Astrocyte (in vitro differentiated cells and primary cell): Measurements from ENCODE around the gene ZNF19. TPM values are rescaled to one million over a fixed set of nuclear protein-coding genes. Genes with fewer than 3 reads are reported as not detected.

Source experiments
- DNase-seq: peaks from one replicate; pipeline ENCODE4 v3.0.0-alpha.2; 2010; ENCODE audit warnings: low read depth
- FAIRE-seq: peaks from 2 replicates; lab custom pipeline; 2011; peaks lifted over from hg19 to GRCh38; lab: Jason Lieb, UNC
- H2AFZ ChIP-seq: 2 replicates; pipeline ENCODE4 v1.6.0; 2012; ENCODE audit warnings: low read depth, low read length, inconsistent platforms
- H3K27ac ChIP-seq: 2 replicates; pipeline ENCODE4 v1.5.1; 2011; ENCODE audit warnings: low read depth, low read length, inconsistent platforms
- H3K27me3 ChIP-seq: 2 replicates; pipeline ENCODE4 v1.6.0; 2011; ENCODE audit warnings: low read length, inconsistent platforms; ENCODE audit not compliant: insufficient read depth
- H3K36me3 ChIP-seq: 2 replicates; pipeline ENCODE4 v1.5.1; 2011; ENCODE audit warnings: low read length, inconsistent platforms; ENCODE audit not compliant: insufficient read depth
- H3K4me1 ChIP-seq: 2 replicates; pipeline ENCODE4 v1.5.1; 2011; ENCODE audit warnings: low read length, inconsistent platforms; ENCODE audit not compliant: insufficient read depth
- H3K4me2 ChIP-seq: 2 replicates; pipeline ENCODE4 v1.6.0; 2012; ENCODE audit warnings: low read length, inconsistent platforms
- H3K4me3 ChIP-seq: 2 replicates; pipeline ENCODE4 v1.5.1; 2011; ENCODE audit warnings: low read depth, mild to moderate bottlenecking, low read length, inconsistent platforms; ENCODE audit not compliant: insufficient read depth
- H3K79me2 ChIP-seq: 2 replicates; pipeline ENCODE4 v1.6.0; 2012; ENCODE audit warnings: mild to moderate bottlenecking, low read length, inconsistent platforms; ENCODE audit not compliant: insufficient read depth
- H3K9ac ChIP-seq: 2 replicates; pipeline ENCODE4 v1.6.0; 2012; ENCODE audit warnings: mild to moderate bottlenecking, low read length, inconsistent platforms
- H3K9me3 ChIP-seq: 2 replicates; pipeline ENCODE4 v1.5.1; 2012; ENCODE audit warnings: low read depth, mild to moderate bottlenecking, low read length, inconsistent platforms; ENCODE audit not compliant: insufficient read depth
- H4K20me1 ChIP-seq: 2 replicates; pipeline ENCODE4 v1.6.0; 2012; ENCODE audit warnings: low read length, inconsistent platforms; ENCODE audit not compliant: insufficient read depth
- H3K27ac Mint-ChIP-seq: one replicate; pipeline ENCODE4 v1.8.0; 2021; ENCODE audit warnings: mild to moderate bottlenecking, mixed read lengths; ENCODE audit not compliant: unreplicated experiment
- H3K27me3 Mint-ChIP-seq: one replicate; pipeline ENCODE4 v1.8.0; 2021; ENCODE audit warnings: low read depth, mixed read lengths; ENCODE audit not compliant: unreplicated experiment
- H3K36me3 Mint-ChIP-seq: one replicate; pipeline ENCODE4 v1.8.0; 2021; ENCODE audit warnings: low read depth, mixed read lengths; ENCODE audit not compliant: unreplicated experiment
- H3K4me1 Mint-ChIP-seq: one replicate; pipeline ENCODE4 v1.8.0; 2021; ENCODE audit warnings: low read depth, mixed read lengths; ENCODE audit not compliant: unreplicated experiment
- H3K4me3 Mint-ChIP-seq: one replicate; pipeline ENCODE4 v1.8.0; 2021; ENCODE audit warnings: mild to moderate bottlenecking, moderate library complexity, mixed read lengths; ENCODE audit not compliant: unreplicated experiment
- H3K9me3 Mint-ChIP-seq: one replicate; pipeline ENCODE4 v1.8.0; 2021; ENCODE audit warnings: mild to moderate bottlenecking, mixed read lengths; ENCODE audit not compliant: unreplicated experiment
- EZH2 ChIP-seq: IDR thresholded peaks from 2 replicates; pipeline ENCODE4 v1.6.1; 2012; ENCODE audit warnings: mild to moderate bottlenecking, low read length, inconsistent platforms; ENCODE audit not compliant: insufficient read depth
- total RNA-seq: library from RNA; stranded (reverse); gene quantifications from 2 replicates; pipeline ENCODE4 v1.2.1, GENCODE V29; 2021
- TF ChIP-seq, protein P1 (sequence below): IDR thresholded peaks from 2 replicates; pipeline ENCODE4 v1.5.1; 2011; ENCODE audit warnings: low read depth, mild to moderate bottlenecking, inconsistent platforms, low read length, moderate library complexity; ENCODE audit not compliant: insufficient read depth

The ZNF19 gene
- total RNA-seq, 1 donor from 2014 or later, result 2.9 TPM

DNA sequence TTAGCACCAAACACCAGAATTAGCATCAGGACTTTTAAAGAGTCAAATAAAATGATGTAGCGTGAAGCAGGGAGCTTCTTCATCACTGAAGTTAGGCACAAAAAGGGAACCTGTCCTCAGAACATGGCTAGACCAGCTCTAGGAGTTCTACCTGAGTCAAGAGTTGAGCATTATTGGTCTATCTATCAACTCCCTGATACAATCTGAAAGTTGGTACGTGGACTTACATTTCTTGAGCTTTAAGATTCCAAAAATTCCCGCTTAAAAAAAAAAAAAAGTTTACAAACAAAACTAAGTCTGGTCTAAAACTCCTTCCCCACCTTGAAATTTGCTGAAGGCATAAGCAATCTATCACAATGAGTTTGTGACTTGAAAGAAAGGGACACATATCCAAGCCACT is 59.5 kb downstream of the ZNF19 start:
- Mint-ChIP-seq H3K27me3 (peaks cover 42% of the 10 kb centered on the region), H3K4me3 (no peak overlapping the region), H3K4me1 (no peaks in the 10 kb centered on the region), H3K36me3 (no peaks in the 10 kb centered on the region), H3K27ac (no peak overlapping the region), H3K9me3 (peaks cover 3% of the 10 kb centered on the region)
- no peaks in the 10 kb centered on the region for H3K4me1 ChIP-seq
- H3K27ac ChIP-seq, result no peak overlapping the region
- TF ChIP-seq, protein P1, sequence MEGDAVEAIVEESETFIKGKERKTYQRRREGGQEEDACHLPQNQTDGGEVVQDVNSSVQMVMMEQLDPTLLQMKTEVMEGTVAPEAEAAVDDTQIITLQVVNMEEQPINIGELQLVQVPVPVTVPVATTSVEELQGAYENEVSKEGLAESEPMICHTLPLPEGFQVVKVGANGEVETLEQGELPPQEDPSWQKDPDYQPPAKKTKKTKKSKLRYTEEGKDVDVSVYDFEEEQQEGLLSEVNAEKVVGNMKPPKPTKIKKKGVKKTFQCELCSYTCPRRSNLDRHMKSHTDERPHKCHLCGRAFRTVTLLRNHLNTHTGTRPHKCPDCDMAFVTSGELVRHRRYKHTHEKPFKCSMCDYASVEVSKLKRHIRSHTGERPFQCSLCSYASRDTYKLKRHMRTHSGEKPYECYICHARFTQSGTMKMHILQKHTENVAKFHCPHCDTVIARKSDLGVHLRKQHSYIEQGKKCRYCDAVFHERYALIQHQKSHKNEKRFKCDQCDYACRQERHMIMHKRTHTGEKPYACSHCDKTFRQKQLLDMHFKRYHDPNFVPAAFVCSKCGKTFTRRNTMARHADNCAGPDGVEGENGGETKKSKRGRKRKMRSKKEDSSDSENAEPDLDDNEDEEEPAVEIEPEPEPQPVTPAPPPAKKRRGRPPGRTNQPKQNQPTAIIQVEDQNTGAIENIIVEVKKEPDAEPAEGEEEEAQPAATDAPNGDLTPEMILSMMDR, result no peak
- TF ChIP-seq EZH2, result no peak
- H3K79me2 ChIP-seq, result no peaks in the 10 kb centered on the region
- H2AFZ ChIP-seq, result no peak overlapping the region
- FAIRE-seq (no peak), DNase-seq (no peak)
- H3K27me3 ChIP-seq, result no peaks in the 10 kb centered on the region
- no peak overlapping the region for H3K9ac ChIP-seq
- H3K9me3 ChIP-seq, result no peaks in the 10 kb centered on the region
- H3K4me2 ChIP-seq, result no peak overlapping the region
- no peak overlapping the region for H3K4me3 ChIP-seq
- no peaks in the 10 kb centered on the region for H3K36me3 ChIP-seq
- no peaks in the 10 kb centered on the region for H4K20me1 ChIP-seq

DNA sequence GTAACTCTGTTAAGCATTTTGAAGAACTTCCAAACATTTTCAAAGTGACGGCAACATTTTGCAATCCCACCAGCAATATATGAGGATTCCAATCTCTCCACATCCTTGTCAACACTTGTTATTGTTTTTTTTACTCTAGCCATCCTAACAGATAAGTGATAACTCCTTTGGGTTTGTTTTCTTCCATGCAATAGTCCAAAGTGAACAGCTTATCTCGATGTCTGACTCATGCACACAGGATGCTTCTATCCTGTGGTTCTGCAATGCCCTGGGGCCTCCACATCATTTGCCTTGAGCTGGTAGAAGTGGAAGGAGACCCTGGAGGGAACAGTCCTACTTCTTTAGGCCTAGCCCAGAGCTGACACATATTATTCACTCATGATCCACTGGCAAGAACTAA is 60.2 kb downstream of the ZNF19 start:
- peaks cover 46% of the 10 kb centered on the region for H3K27me3 Mint-ChIP-seq
- Histone ChIP-seq H3K9ac (no peak overlapping the region), H3K27ac (no peak overlapping the region), H3K27me3 (peaks cover 3% of the 10 kb centered on the region), H3K4me3 (no peak overlapping the region), H3K4me1 (no peaks in the 10 kb centered on the region), H4K20me1 (no peaks in the 10 kb centered on the region), H3K4me2 (no peak overlapping the region), H3K9me3 (no peaks in the 10 kb centered on the region), H3K36me3 (no peaks in the 10 kb centered on the region), H2AFZ (no peak overlapping the region), H3K79me2 (no peaks in the 10 kb centered on the region)
- H3K4me3 Mint-ChIP-seq, result no peak overlapping the region
- H3K36me3 Mint-ChIP-seq, result no peaks in the 10 kb centered on the region
- TF ChIP-seq, protein P1, result no peak
- no peak for TF ChIP-seq EZH2
- peaks cover 4% of the 10 kb centered on the region for H3K9me3 Mint-ChIP-seq
- DNase-seq (no peak), FAIRE-seq (no peak)
- H3K4me1 Mint-ChIP-seq, result no peaks in the 10 kb centered on the region
- no peak overlapping the region for H3K27ac Mint-ChIP-seq

GRCh38 chr16:71428385-71428784 is 60.7 kb downstream of the ZNF19 start:
- H3K4me3 Mint-ChIP-seq, result no peak overlapping the region
- Histone ChIP-seq H3K9me3 (no peaks in the 10 kb centered on the region), H3K4me1 (no peaks in the 10 kb centered on the region), H3K27me3 (peaks cover 3% of the 10 kb centered on the region), H2AFZ (no peak overlapping the region), H3K27ac (no peak overlapping the region), H3K9ac (no peak overlapping the region), H3K4me2 (no peak overlapping the region), H3K79me2 (no peaks in the 10 kb centered on the region), H4K20me1 (no peaks in the 10 kb centered on the region), H3K4me3 (no peak overlapping the region), H3K36me3 (no peaks in the 10 kb centered on the region)
- H3K27me3 Mint-ChIP-seq, result peaks cover 47% of the 10 kb centered on the region
- H3K27ac Mint-ChIP-seq, result no peak overlapping the region
- DNase-seq (no peak), FAIRE-seq (no peak)
- no peaks in the 10 kb centered on the region for H3K4me1 Mint-ChIP-seq
- TF ChIP-seq, protein P1, result no peak
- no peak for TF ChIP-seq EZH2
- no peaks in the 10 kb centered on the region for H3K36me3 Mint-ChIP-seq
- H3K9me3 Mint-ChIP-seq, result peaks cover 4% of the 10 kb centered on the region
